PC-3 (cell line): ENCODE measurements around the gene SCG2. TPM values are rescaled to one million over a fixed set of nuclear protein-coding genes. Genes with fewer than 3 reads are reported as not detected.

Experiments
- ATAC-seq: fragments of 200-7000 bp; cut with Tn5 transposase; 2 replicates; pipeline ENCODE4 v1.9.1; 2020; ENCODE audit warnings: mild to moderate bottlenecking, moderate library complexity
- BruUV-seq: library from RNA; stranded (reverse); fragments of 400-500 nt; replicated peaks from 2 replicates; lab custom pipeline; 2021; lab: Mats Ljungman, UMichigan
- CTCF ChIA-PET: fragments of 300-600 bp; sonication (Branson Sonifier 250); formaldehyde crosslinking; loops from one replicate; lab custom pipeline; 2022; ENCODE audit warnings: antibody characterized with exemption; lab: Charles Lee
- POLR2A ChIA-PET: fragments of 300-600 bp; sonication (Branson Sonifier 250); formaldehyde crosslinking; loops from one replicate; lab custom pipeline; 2022; ENCODE audit warnings: antibody characterized with exemption; ENCODE audit not compliant: unreplicated experiment; lab: Charles Lee
- DNase-seq: peaks from one replicate; pipeline ENCODE4 v3.0.0-alpha.2; 2015
- H2AFZ ChIP-seq: fragments of 300-600 bp; sonication (generic); 2 replicates; pipeline ENCODE4 v1.6.0; 2016; ENCODE audit warnings: antibody characterized with exemption, low read length
- H3F3A ChIP-seq: fragments of 300-600 bp; sonication (generic); one replicate; pipeline ENCODE4 v1.6.0; 2017; ENCODE audit warnings: antibody characterized with exemption, low read length, control low read depth, mild to moderate bottlenecking; ENCODE audit not compliant: unreplicated experiment
- H3K27ac ChIP-seq: fragments of 300-600 bp; sonication (generic); 2 replicates; pipeline ENCODE4 v1.5.1; 2016; ENCODE audit warnings: mild to moderate bottlenecking, low read length
- H3K27me3 ChIP-seq: fragments of 300-600 bp; sonication (generic); 2 replicates; pipeline ENCODE4 v1.6.1; 2016; ENCODE audit warnings: low read length, mixed read lengths
- H3K36me3 ChIP-seq: fragments of 300-600 bp; sonication (generic); 2 replicates; pipeline ENCODE4 v1.6.1; 2016; ENCODE audit warnings: low read depth, mixed run types, low read length, mixed read lengths
- H3K4me1 ChIP-seq: fragments of 300-600 bp; sonication (generic); 2 replicates; pipeline ENCODE4 v1.5.1; 2016; ENCODE audit warnings: low read length; ENCODE audit not compliant: insufficient read depth
- H3K4me2 ChIP-seq: fragments of 300-600 bp; sonication (generic); 2 replicates; pipeline ENCODE4 v1.6.0; 2016; ENCODE audit warnings: low read length
- H3K4me3 ChIP-seq: fragments of 300-600 bp; sonication (generic); 2 replicates; pipeline ENCODE4 v1.5.1; 2016; ENCODE audit warnings: mild to moderate bottlenecking, low read length, mixed read lengths
- H3K79me2 ChIP-seq: fragments of 300-600 bp; sonication (generic); 2 replicates; pipeline ENCODE4 v1.6.1; 2017; ENCODE audit warnings: low read length, mixed read lengths
- H3K9ac ChIP-seq: fragments of 300-600 bp; sonication (generic); 2 replicates; pipeline ENCODE4 v1.6.0; 2016; ENCODE audit warnings: mild to moderate bottlenecking, low read length
- H3K9me2 ChIP-seq: fragments of 300-600 bp; sonication (generic); replicated peaks from 2 replicates; pipeline ENCODE4 v1.6.1; 2016; ENCODE audit warnings: mixed run types, low read length, mixed read lengths
- H3K9me3 ChIP-seq: fragments of 300-600 bp; sonication (generic); 2 replicates; pipeline ENCODE4 v1.6.1; 2016; ENCODE audit warnings: low read length, mixed read lengths
- H4K20me1 ChIP-seq: fragments of 300-600 bp; sonication (generic); 2 replicates; pipeline ENCODE4 v1.6.1; 2016; ENCODE audit warnings: low read length, mixed read lengths
- CTCF ChIP-seq: fragments of 300-600 bp; sonication (generic); conservative IDR thresholded peaks from 2 replicates; pipeline ENCODE4 v1.5.1; 2017; ENCODE audit warnings: antibody characterized with exemption, low read depth, mild to moderate bottlenecking, low read length
- EZH2 ChIP-seq: fragments of 300-600 bp; sonication (generic); IDR thresholded peaks from one replicate; pipeline ENCODE4 v1.6.1; 2017; ENCODE audit warnings: antibody characterized with exemption, mild to moderate bottlenecking, low read length; ENCODE audit not compliant: unreplicated experiment
- EZH2phosphoT487 ChIP-seq: fragments of 300-600 bp; sonication (generic); IDR thresholded peaks from 2 replicates; pipeline ENCODE4 v1.6.1; 2018; ENCODE audit warnings: mild to moderate bottlenecking, antibody characterized with exemption, low read length, borderline replicate concordance
- intact Hi-C: fragments of 100-400 bp; cut with micrococcal nuclease; formaldehyde crosslinking; loops from 2 replicates; pipeline ENCODE4 v1.9.0; 2023
- total RNA-seq: library from RNA; depleted of rRNA; stranded (reverse); fragments of >200 nt; gene quantifications from 2 replicates; pipeline ENCODE4 v1.2.3, GENCODE V29; 2014

Gene SCG2
- total RNA-seq, 1 experiment from 2014 or later = 0.51 TPM

GRCh38 chr2:223598994-223599639 lies 3.0 kb downstream of the SCG2 start:
- peak; percentile 23 for DNase-seq
- Histone ChIP-seq H3K4me2 (peak overlapping the region; percentile 53), H3K79me2 (no peaks in the 10 kb centered on the region), H3F3A (no peaks in the 10 kb centered on the region), H3K27me3 (no peaks in the 10 kb centered on the region), H3K9me3 (no peaks in the 10 kb centered on the region), H3K9me2 (no peaks in the 10 kb centered on the region), H3K4me1 (peaks cover 14% of the 10 kb centered on the region), H3K36me3 (no peaks in the 10 kb centered on the region), H3K9ac (no peak overlapping the region), H3K4me3 (no peak overlapping the region), H2AFZ (no peak overlapping the region), H3K27ac (no peak overlapping the region), H4K20me1 (no peaks in the 10 kb centered on the region)
- intact Hi-C loops = no loop called here
- no TSS peak for BruUV-seq
- no peak for TF ChIP-seq EZH2phosphoT487
- no peak for TF ChIP-seq CTCF
- TF ChIP-seq EZH2 = no peak
- ATAC-seq = no peak
- ChIA-PET CTCF (interaction anchor here (0.7 kb wide), 1 partner anchor 50 kb away, joined by 3 read pairs; no protein-coding TSS in a partner anchor), POLR2A (no interaction called here)

- H3K27ac ChIP-seq = no peak overlapping the region
Observed at GRCh38 chr2:223597076-223597475, 5.1 kb downstream of the SCG2 start.

More at GRCh38 chr2:223597076-223597475, 5.1 kb downstream of the SCG2 start:
- Histone ChIP-seq H4K20me1 (no peaks in the 10 kb centered on the region), H3F3A (no peaks in the 10 kb centered on the region), H3K36me3 (no peaks in the 10 kb centered on the region), H3K79me2 (no peaks in the 10 kb centered on the region), H3K4me3 (no peak overlapping the region), H3K9ac (no peak overlapping the region), H3K4me1 (peaks cover 14% of the 10 kb centered on the region), H2AFZ (no peak overlapping the region), H3K9me3 (no peaks in the 10 kb centered on the region), H3K9me2 (no peaks in the 10 kb centered on the region), H3K4me2 (no peak overlapping the region), H3K27me3 (no peaks in the 10 kb centered on the region)
- CTCF ChIA-PET = interaction anchor here (0.6 kb wide), 1 partner anchor 382 kb away, joined by 12 read pairs; no protein-coding TSS in a partner anchor
- POLR2A ChIA-PET = interaction anchor here (0.7 kb wide), 1 partner anchor 30 kb away, joined by 5 read pairs; no protein-coding TSS in a partner anchor
- BruUV-seq = no TSS peak
- intact Hi-C loops = no loop called here
- DNase-seq (peak; percentile 8), ATAC-seq (peak; percentile 13; the same call in 1 of the 2 replicates)
- TF ChIP-seq EZH2 (no peak), CTCF (no peak), EZH2phosphoT487 (no peak)
